Gastroesophageal sphincter (tissue), 3 donors: ENCODE results near the gene PLA1A.

Experiments
- CTCF ChIP-seq, 4 experiments: fragments of 200-600 bp in 2 of 4; fragments of 450-650 bp in 2 of 4; sonication (generic) in 1 of 4; IDR thresholded peaks; one replicate each; pipeline ENCODE4 v1.5.1; 2017 to 2019; ENCODE audit warnings: antibody characterized with exemption in 4 of 4, mild to moderate bottlenecking in 2 of 4, moderate library complexity in 2 of 4
- EP300 ChIP-seq: sonication (generic); formaldehyde crosslinking; IDR thresholded peaks from one replicate; pipeline ENCODE4 v1.6.1; 2017; ENCODE audit warnings: antibody characterized with exemption, mild to moderate bottlenecking
- POLR2A ChIP-seq, 2 donors: fragments of 450-650 bp; IDR thresholded peaks; one replicate each; pipeline ENCODE4 v1.6.1; 2017; ENCODE audit warnings: antibody characterized with exemption in 2 of 2, mild to moderate bottlenecking in 2 of 2, moderate library complexity in 1 of 2
- POLR2AphosphoS5 ChIP-seq: sonication (generic); formaldehyde crosslinking; IDR thresholded peaks from one replicate; pipeline ENCODE4 v1.6.1; 2017; ENCODE audit warnings: antibody characterized with exemption

GRCh38 chr3:119580067-119580760, 17.5 kb upstream of the PLA1A start:
- TF ChIP-seq CTCF (IDR thresholded peaks at IDR 0.05) (peak in 1 of 4 experiments; percentile 3), POLR2A (IDR thresholded peaks at IDR 0.05) (no peak), POLR2AphosphoS5 (no peak), EP300 (no peak)
